ENCODE measurements around the gene ARF1.

Gene ARF1

DNA sequence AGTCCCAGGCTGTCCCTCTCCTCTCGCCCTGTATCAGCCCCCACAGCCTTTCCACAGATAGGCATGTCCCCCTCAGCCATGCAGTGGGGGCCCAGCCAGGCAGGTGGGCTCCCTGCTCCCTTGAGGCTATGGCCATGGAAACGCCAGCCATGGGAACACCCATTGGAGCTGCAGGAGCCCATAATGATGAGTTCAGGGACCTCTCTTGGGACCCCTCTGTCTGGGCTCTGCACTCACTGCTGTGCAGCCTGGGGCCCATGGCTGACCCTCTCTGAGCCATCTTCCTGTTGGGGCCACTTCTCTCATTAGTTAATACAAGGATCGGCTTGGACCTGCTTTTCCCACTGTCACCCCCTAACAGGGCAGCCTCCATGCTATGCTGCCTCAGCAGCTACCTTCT, 42.5 kb upstream of the ARF1 start:
- Histone ChIP-seq H3K36me3 (ENCODE audit: insufficient read depth) (no peaks in the 10 kb centered on the region), H3K4me2 (no peak overlapping the region), H3K4me1 (ENCODE audit: low read depth, poor library complexity, severe bottlenecking) (no peaks in the 10 kb centered on the region), H3K9ac (no peak overlapping the region), H4K20me1 (ENCODE audit: insufficient read depth) (no peaks in the 10 kb centered on the region), H3K79me2 (ENCODE audit: insufficient read depth, low read depth) (no peaks in the 10 kb centered on the region), H2AFZ (ENCODE audit: low read depth) (no peak overlapping the region), H3K4me3 (IDR thresholded peaks at IDR 0.05; ENCODE audit: insufficient read depth, low read depth, low read length) (no peak overlapping the region), H3K27me3 (ENCODE audit: insufficient read depth, low read depth) (no peaks in the 10 kb centered on the region), H3K27ac (no peak overlapping the region)
- TF ChIP-seq, protein P1, sequence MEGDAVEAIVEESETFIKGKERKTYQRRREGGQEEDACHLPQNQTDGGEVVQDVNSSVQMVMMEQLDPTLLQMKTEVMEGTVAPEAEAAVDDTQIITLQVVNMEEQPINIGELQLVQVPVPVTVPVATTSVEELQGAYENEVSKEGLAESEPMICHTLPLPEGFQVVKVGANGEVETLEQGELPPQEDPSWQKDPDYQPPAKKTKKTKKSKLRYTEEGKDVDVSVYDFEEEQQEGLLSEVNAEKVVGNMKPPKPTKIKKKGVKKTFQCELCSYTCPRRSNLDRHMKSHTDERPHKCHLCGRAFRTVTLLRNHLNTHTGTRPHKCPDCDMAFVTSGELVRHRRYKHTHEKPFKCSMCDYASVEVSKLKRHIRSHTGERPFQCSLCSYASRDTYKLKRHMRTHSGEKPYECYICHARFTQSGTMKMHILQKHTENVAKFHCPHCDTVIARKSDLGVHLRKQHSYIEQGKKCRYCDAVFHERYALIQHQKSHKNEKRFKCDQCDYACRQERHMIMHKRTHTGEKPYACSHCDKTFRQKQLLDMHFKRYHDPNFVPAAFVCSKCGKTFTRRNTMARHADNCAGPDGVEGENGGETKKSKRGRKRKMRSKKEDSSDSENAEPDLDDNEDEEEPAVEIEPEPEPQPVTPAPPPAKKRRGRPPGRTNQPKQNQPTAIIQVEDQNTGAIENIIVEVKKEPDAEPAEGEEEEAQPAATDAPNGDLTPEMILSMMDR (conservative IDR thresholded peaks at IDR 0.05; ENCODE audit: low read depth, low read length): no peak

DNA sequence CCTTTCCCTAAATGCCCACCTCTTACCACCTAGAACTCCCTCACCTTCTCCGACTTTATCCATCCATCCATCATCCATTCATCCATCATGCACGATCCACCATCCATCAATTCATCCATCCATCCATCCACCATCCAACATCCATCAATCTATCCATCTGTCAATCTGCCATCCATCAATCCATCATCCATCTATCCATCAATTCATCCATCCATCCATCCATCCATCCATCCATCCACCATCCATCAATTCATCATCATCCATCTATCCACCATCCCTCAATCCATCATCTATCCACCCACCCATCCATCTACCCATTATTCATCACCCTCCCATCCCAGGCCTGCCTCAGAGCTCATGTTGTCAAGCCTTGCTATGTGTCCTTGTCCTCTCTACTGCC, 41.2 kb upstream of the ARF1 start:
- no peak overlapping the region for H3K4me3 ChIP-seq (IDR thresholded peaks at IDR 0.05; ENCODE audit: insufficient read depth, low read depth, low read length)
- H3K27ac ChIP-seq: no peak overlapping the region
- no peak overlapping the region for H3K4me2 ChIP-seq
- H3K27me3 ChIP-seq (ENCODE audit: insufficient read depth, low read depth): no peaks in the 10 kb centered on the region
- no peaks in the 10 kb centered on the region for H4K20me1 ChIP-seq (ENCODE audit: insufficient read depth)
- TF ChIP-seq, protein P1 (conservative IDR thresholded peaks at IDR 0.05; ENCODE audit: low read depth, low read length): no peak
- no peaks in the 10 kb centered on the region for H3K79me2 ChIP-seq (ENCODE audit: insufficient read depth, low read depth)
- no peaks in the 10 kb centered on the region for H3K4me1 ChIP-seq (ENCODE audit: low read depth, poor library complexity, severe bottlenecking)
- H2AFZ ChIP-seq (ENCODE audit: low read depth): no peak overlapping the region
- H3K9ac ChIP-seq: no peak overlapping the region
- H3K36me3 ChIP-seq (ENCODE audit: insufficient read depth): no peaks in the 10 kb centered on the region

DNA sequence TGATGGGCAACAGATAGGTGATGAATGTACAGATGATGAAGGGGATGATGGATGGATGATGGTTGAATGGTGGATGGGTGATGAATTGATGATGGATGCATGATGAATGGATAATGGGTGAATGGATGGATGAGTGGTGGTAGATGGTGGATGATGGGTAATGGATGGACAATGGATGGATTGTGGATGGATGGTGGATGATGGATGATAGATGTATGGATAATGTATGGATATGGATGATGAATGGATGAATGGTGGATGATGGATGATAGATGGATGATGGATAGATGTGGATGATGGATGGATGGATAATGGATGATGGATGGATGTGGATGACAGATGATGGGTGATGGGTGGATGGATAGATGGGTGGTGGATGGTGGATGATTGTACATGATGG, 40.0 kb upstream of the ARF1 start:
- Histone ChIP-seq H3K27me3 (ENCODE audit: insufficient read depth, low read depth) (no peaks in the 10 kb centered on the region), H3K9ac (no peak overlapping the region), H3K4me2 (no peak overlapping the region), H3K4me1 (ENCODE audit: low read depth, poor library complexity, severe bottlenecking) (no peaks in the 10 kb centered on the region), H3K4me3 (IDR thresholded peaks at IDR 0.05; ENCODE audit: insufficient read depth, low read depth, low read length) (no peak overlapping the region), H3K79me2 (ENCODE audit: insufficient read depth, low read depth) (no peaks in the 10 kb centered on the region), H3K36me3 (ENCODE audit: insufficient read depth) (no peaks in the 10 kb centered on the region), H3K27ac (no peak overlapping the region), H2AFZ (ENCODE audit: low read depth) (no peak overlapping the region), H4K20me1 (ENCODE audit: insufficient read depth) (no peaks in the 10 kb centered on the region)
- TF ChIP-seq, protein P1 (conservative IDR thresholded peaks at IDR 0.05; ENCODE audit: low read depth, low read length): no peak

GRCh38 chr1:228043281-228043848, 39.1 kb upstream of the ARF1 start:
- no peaks in the 10 kb centered on the region for H3K79me2 ChIP-seq (ENCODE audit: insufficient read depth, low read depth)
- no peak overlapping the region for H3K4me3 ChIP-seq (IDR thresholded peaks at IDR 0.05; ENCODE audit: insufficient read depth, low read depth, low read length)
- no peak overlapping the region for H3K4me2 ChIP-seq
- TF ChIP-seq, protein P1 (conservative IDR thresholded peaks at IDR 0.05; ENCODE audit: low read depth, low read length): no peak
- H4K20me1 ChIP-seq (ENCODE audit: insufficient read depth): no peaks in the 10 kb centered on the region
- no peaks in the 10 kb centered on the region for H3K27me3 ChIP-seq (ENCODE audit: insufficient read depth, low read depth)
- no peak overlapping the region for H3K9ac ChIP-seq
- H3K27ac ChIP-seq: no peak overlapping the region
- H2AFZ ChIP-seq (ENCODE audit: low read depth): no peak overlapping the region
- no peaks in the 10 kb centered on the region for H3K36me3 ChIP-seq (ENCODE audit: insufficient read depth)
- H3K4me1 ChIP-seq (ENCODE audit: low read depth, poor library complexity, severe bottlenecking): no peaks in the 10 kb centered on the region
